Fibroblast of skin of scalp (primary cell): Measurements from ENCODE around the gene IL3.

Source experiments
- DNase-seq: peaks from one replicate; pipeline ENCODE4 v3.0.0-alpha.2; 2013

Gene IL3

DNA sequence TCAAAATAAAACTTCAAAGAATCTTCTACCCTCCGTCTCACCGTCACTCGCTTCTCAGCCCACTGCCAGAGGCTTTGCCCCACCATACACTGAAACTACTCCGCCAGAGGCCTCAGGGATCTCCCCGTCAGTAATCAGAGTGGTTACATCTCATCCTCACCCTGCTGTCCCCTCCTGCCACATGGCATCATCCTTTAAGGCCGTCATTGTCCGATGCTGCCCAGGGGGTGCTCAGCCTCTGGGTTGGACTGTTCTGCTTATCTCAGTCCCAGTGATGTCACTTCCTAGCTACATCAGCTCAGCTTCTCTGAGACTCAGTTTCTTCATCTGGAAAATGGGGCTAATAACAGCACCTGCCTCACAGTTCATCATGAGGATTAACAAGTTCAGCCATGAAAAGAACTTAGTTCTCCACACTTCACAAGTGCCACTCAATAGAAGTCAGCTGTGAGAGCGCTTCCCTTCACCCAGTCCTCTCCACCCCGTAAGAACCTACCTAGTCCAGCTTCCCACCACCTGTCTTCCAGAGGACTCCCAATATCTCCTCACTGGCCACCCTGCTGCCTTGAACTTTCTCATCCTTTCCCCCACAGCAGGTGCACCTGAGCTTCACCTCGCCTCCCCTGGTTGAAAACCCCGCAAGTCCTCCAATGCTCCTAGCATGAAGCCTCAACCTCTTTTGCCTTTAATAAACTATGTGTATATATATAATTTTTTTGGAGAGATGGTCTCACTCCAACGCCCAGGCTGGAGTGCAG is 2.8 kb upstream of the IL3 start:
- no peak for DNase-seq

DNA sequence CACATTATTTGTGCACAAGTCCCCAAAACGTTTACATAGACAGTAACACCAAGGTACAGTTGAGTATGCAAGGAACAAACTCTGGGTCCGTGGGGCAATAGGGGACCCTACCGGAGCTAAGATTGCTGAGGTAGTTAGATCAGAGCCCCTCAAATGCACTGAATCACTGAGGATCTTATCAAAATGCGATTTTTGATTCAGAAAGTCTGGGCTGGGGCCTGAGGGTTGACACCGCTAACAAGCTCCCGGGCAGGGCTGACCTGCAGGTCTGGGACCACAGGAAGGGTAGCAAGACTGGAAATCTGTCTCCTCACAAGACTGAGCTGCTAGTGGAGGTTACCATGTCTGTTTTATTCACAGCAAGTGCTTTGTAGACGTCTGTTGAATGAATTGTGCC is 1.8 kb upstream of the IL3 start:
- DNase-seq: no peak

DNA sequence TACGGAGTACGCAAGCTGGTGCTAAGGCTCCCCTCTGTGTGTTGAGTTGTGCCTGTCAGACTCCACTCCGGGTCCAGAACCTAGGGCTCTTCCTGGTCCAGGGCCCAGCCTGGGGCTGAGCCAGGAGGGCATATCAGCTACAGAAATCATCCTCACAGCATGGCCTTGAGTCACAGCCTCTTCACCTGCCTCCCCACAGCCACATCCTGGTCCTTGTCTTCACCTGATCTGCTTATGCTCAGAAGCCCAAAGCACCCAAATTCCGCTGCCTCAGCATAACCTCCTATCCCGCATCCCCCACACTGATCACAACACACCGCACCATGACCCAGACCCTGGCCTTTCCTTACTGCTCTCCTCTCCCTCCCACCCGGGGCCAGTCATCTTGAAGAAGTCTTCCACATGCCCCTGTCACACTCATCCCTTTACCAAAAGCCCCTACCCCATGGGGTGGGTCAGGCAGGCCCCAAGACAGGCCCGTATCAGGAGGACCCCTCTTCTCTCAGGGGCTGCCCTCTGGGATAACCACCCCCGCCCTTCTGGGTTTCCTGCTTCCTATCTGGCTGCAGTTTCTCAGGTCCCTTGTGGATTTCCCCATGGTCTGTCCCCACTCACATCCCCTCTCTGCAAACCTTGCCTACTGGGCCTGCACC is 1.3 kb upstream of the IL3 start:
- no peak for DNase-seq

DNA sequence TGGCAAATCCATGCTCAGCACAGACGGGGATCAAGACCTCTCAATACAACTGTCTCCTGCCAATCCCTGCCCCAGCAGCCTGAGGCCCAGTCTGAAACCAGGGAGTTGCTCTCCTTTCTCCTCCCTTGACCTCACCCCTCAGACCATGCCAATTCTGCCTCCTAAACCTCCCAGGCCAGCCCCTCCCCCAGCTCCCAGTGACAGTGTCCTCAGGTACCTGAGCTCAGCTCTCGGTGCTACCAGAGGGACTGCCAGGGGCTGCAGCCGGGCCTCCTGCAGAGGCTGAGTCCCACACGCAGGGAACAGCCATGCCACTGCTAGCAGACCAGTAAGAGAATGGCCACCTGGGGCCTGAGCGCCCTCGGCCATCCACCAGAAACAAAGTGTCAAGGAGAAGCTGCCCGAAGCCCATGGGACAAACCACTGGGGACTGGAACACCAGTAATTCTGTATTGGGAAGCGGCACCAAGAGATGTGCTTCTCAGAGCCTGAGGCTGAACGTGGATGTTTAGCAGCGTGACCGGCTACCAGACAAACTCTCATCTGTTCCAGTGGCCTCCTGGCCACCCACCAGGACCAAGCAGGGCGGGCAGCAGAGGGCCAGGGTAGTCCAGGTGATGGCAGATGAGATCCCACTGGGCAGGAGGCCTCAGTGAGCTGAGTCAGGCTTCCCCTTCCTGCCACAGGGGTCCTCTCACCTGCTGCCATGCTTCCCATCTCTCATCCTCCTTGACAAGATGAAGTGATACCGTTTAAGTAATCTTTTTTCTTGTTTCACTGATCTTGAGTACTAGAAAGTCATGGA is 557 bp upstream of the IL3 start:
- DNase-seq: no peak

DNA sequence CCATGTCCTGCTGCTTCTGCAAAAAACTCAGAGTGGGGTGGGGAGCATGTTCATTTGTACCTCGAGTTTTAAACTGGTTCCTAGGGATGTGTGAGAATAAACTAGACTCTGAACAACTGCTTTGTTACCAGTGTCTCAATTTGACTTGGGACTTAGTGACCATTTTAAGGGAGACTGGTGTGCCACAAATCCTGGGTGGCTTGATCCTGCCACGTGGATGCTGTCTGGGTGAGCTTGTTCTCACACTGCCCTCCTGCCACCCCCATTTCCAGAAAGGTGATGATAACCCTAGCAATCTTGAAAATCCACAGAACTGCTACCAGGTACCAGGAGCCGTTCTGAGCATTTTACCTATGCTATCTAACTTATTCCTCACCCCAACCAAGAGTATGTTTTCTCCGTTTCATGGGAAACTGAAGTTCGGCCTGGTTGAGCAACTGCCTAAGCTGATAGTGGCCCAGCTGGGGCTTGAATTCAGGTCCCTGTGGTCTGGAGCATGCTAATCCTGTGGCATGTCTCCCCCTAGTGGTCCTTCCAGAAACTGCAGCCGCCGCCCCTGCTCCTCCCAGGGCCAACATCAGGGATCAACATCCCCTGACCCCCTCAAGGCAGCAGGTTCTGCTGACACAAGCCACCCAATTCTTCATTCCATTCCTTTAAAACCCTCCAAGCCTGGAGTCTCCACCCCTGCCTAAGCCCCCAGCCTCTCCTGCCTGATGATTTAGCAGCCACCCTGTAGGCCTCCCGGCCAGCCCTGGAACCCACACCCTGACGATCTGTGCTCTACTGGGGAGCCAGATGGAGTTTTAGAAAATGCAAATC is 2.8 kb downstream of the IL3 start:
- DNase-seq: peak; percentile 63

DNA sequence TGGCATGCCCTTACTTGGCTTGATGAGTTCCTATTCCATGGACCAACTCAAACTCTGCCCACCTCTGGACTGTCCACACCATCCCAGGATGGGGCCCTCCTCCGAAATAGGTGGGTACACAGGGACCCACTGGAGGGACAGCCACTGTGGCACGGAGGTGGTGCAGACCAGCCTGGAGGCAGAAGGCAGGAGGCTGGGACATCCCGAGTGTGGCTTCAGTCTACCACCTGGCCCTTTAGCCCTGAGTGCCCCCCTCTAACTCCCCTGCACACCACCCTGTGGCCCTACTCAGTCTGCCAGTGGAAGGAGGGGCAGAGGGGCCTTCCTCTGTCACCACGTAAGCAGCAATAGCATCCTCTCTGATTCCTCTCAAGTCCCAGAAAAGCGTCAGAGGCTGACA is 3.7 kb downstream of the IL3 start:
- no peak for DNase-seq

DNA sequence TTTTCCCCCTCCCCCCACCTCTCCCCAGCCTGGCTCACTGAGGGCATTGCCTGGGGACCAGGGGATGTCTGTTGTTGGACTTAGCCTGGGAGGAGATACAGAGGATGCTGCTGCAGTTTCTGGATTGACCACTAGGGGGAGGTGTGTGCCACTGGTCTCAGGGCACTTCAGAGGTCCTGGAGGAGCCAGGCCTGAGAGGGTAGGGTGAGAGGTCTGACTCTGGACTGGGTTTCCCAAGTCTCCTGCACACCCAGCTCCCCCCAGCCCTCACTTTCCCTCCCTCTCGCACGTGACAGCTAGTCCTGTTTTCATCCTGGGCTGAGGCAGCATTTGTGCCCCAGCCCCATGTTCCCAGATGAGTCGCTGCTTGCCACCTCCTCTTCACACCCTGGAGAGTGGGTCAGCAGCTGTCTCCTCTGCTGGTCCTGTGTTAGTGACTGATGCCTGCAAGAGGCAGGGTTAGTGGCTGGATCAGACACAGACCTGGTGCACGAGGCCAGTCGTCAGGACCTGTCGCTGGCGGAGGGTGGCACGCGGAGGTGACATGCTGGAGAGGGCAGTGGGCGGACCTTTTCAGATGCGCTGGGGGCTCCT is 4.4 kb downstream of the IL3 start:
- DNase-seq: peak; percentile 71

DNA sequence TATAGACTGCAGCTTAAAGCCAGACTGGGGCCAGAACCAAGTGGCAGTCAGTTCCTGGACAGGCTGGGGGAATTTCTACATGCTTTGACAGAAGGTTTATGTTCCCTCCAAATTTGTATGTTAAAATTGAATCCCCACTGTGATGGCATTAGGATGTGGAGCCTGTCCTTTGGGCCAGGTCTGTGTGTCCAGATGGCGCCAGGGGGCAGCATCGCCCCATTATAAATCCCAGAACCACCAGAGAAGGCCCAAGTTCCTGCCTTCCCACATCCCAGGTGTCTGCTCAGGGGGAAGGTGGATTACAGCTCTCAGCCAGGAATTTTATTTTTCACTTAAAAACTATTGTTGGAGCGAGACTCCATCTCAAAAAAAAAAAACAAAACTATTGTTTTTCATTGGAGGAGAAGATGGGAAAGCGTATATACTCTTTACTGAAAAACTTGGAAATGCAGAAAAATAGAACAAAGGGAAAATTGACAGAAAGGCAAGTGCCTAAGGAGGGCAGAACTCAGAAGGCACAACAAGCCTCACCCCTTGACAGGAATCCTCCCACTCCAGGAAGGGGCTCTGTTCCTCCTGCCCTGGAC is 5.0 kb downstream of the IL3 start:
- DNase-seq: peak; percentile 68

DNA sequence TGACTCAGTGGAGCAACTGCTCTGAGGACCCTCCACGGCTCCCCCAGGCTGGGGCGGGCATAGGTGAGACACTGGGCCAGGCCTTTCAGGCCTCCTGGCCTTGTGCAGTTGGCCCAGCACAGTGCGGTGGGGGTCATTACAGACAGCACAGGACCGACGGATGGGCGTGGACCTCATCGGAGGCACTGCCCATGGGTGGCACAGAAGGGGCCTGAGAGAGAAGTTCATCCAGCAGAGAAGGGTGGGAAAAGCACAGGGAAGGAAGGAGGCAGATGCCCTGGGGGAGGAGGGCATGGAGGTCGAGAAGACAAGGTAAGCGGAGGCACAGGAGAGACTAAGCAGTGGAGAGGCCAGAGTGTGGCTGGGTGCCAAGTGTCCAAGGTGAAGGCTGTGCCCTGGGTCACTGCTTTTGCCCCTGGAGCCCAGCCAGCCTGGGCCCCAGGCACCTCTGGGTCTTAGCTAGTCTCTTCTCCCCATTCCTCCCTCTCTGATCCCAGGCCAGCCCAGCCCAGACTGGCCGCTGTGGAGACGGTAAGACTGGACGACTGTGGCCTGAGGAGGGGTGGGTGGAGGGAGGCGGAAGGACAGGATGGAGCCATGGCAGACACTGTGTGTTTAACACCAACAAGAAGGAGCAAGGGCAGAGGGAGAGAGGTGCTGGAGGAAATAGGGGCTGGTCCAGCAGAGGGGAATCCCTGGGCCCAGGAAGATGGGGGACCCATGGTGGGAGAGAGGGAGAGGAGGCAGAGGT is 5.7 kb downstream of the IL3 start:
- DNase-seq: no peak

DNA sequence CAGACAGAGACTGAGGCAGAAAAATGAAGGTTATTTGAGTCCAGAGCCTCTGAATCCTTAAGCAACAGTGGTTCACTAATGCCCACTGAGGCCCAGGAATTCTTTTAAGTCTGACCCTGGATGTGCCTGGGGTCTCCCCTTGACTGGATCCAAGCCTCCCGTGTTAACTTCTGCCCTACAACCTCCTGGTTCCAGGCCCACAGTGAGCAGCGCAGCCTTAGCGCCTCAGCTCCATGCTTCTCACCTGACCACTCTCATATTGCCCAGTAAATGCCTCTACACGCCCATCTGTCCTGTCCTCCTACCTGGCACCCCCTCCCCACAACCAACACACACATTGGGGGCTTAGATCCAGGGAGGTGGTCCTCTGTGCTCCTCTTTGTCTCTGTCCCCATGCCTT is 6.4 kb downstream of the IL3 start:
- no peak for DNase-seq

DNA sequence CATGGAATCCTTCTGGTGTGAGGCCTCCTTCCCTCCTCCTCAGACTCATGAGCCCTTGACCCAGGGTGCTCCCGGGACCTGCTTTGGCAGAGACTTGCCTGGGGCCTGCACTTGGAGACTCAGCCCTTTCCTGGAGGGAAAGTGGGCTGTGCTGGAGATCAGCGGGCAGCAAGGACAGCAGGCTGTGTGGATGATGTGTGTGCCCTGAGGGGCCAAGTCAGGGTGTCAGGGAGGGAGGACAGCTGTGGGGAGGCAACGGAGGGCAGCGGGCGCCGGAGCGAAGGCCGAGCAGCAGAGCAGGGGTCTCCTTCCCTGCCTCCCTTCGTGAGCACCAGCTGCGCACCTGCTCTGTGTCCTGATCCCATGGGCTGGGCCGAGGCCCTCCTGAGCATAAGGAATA is 7.0 kb downstream of the IL3 start:
- no peak for DNase-seq

DNA sequence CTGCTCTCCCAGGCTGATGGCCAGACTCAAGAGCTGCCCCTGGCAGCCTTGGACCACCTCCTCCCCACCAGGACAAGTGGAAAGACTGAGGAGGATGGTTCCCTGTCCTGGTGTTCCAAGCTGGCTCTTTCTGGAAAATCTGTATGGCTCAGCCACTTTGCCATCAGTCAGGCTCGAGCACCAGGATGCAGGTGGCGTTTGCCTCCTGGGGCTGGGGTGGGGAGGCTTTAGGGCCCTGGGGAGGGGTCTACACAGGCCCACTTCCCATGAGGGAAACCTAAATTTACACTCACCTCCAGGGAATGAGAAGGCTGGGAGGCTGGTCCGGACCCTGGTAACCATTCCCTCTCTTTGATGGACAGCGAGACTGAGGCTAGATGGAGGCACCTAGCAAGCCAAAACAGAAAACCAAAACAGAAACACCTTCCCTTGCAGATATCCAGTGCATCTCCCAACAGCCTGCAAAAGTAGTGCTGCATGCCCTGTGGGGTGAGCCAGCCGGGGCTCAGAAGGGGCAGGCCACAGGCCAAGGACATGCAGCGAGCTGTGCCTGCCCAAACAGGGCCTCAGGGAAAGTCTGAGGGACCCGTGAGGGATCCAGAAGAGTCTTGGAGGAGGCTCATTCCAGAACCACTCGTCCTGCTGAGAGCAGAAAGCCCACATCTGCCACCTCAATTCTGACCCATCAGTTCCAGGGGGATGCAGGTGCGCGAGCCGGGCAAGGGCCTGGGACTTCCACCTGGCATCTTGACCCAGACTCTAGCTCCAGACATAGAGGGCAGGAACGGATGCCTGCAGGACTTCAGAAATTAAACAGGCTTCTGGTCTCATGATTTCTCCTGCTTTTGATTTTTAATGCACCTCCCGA is 7.7 kb downstream of the IL3 start:
- DNase-seq: no peak

DNA sequence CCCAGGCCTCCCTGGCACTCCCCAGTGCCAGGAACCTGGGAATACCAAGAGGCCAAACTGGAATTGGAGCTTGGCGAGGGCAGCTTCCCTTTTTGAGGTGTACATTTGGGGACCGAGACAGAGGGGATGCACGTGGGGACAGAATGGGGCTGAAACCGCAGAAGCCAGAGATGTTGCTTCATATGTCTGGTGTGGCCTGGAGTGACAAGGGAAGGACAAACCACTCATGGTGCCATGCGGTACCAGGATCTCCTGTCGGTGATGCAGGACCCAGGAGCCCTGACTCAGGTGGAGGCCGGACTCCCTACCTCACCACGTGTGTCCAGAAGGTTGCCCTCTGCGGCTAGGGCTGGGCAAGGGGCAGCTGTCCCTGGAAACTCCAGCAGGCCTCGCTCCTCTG is 9.1 kb downstream of the IL3 start:
- no peak for DNase-seq

DNA sequence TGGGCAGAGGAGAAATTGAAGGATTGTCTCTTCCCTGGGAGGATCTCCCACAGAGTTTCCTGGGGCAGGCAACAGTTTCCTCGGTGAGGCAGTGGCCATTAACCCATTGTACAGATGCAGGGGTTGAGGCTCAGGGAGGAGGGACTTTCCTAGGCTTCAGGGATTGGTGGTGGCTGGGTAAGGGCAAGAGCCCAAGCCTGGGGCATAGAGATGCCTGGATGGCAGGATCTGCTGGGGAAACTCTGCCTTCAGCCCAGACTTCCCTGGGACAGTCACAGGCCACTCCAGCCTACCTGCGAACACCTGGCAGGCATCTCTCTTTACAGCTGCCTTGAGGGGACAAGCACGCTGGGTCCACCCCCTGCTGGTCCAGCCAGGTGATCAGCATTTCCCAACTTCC is 9.5 kb downstream of the IL3 start:
- DNase-seq: no peak

DNA sequence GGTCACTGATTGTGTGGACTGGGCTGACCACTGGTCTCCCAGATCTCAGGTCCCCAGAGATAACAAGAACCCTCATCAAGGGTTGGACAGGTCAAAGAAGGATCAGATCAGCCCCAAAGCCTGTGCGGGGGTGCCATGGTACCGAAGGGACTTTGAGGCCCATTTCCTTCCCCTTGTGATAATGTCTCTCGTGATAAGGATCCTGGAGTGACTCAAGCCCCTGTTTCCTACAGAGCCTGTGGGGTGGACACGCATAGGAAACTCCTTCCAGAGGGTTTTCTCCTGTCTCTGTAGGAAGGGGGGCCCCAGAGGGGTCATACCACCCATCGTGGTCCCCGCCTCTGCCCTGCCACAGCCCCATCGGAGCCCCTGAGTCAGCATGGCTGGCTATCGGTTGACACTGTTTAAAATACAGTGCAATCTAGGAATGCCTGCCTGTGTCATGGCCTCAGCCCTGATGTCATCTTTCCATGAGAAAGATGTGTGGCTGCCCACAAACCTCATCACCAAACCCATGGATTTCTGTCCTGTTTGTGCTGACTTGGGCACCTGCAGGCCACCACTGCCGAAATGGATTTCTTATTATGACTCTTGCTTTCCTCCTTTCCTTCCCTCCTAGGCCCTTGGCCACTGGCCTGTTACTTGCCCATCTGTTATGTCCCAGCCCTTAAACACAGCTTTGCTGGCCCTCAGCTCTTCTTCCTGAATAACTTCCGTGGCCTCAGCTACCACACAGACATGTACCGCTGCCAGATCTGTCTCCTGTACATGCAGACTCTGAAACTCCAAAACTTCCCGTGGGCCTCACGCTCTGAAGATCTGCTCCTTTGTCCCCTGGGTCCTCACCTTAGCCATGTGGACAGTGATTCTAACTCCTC is 10.2 kb downstream of the IL3 start:
- DNase-seq: peak; percentile 25

DNA sequence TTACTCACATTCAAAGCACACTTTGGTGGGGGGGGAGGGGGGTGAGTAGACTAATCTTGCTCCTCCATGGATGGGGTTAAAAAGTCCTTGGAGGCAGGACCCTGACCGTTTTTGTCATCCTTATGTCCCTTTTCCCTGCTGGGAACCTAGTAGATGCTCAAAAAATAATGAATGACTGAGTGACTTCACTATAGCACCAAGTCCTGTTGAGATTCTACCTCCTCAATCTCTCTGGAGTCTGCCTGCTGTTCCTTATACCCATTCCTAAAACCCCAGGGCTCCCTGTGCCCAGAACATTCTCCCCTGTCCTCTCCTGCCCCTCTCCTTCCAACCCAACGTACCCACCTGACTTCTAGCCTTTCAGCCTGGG is 10.9 kb downstream of the IL3 start:
- DNase-seq: no peak

DNA sequence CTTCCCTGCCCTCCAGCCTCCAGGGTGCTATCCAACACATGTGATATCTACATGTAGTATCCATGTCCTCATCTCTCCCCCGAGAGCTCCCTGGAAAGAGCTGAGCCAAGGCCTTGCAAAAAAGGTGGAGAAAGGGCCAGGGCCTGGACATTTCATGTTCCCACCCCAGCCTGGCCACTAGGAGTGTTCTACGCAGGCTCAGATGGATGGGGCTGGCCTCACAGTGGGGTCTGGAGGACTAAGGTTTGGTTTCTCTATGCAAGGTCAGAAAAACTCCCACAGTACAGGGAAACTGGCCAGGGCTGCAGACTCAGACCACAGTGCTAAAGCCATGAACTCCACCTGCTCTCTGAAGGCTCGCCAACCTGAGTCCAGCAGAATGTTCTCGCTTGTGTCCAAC is 11.6 kb downstream of the IL3 start:
- no peak for DNase-seq

DNA sequence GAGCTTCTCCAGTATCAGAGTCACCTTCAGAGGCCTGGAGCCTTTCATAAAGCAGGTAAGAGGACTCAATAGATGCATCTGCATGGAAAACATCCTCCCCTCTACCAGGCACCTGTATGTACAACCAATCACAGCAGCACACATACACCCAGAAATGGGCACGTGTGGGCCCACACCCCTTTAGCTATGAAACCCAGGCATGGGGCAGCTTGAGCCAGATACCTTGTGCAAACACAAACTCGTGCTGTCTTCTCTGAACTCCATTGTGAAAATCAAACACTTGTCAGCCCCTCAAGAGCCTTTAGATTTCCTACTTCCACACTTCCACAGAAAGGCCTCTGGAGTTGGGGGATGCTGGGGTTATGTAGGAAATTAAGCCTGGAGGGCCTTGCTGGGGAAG is 12.1 kb downstream of the IL3 start:
- DNase-seq: no peak
